Activated effector memory CD4-positive, alpha-beta T cell treated with Interleukin-2 at 50 U/mL for 16 hours (primary cell): ENCODE measurements around the gene CYB561.

Experiments used
- DNase-seq: peaks from one replicate; pipeline ENCODE4 v3.0.0-alpha.2; 2020

CYB561 gene

DNA sequence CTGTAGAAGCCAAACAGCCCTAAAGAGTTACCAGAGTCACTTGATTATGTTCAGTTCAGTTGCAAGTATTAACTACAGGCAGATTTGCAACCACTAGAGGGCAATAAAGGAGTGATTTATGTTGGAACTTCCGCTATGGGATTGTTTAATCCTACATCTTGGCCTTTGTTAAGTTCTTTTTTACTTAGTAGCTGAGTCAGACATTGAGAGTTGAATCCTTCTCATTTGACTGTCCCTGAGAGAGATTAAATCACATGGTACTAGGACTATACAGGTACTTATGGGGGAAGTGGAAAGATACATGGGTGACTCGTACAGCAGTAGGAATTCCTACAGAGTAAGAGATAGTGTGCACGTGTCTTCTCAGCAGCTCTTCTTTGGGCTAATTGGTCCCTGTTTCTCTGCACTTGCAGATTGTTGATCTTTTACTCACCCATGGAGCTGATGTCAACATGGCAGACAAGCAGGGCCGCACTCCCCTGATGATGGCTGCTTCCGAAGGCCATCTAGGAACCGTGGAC lies 40.3 kb downstream of the CYB561 start:
- DNase-seq: no peak

DNA sequence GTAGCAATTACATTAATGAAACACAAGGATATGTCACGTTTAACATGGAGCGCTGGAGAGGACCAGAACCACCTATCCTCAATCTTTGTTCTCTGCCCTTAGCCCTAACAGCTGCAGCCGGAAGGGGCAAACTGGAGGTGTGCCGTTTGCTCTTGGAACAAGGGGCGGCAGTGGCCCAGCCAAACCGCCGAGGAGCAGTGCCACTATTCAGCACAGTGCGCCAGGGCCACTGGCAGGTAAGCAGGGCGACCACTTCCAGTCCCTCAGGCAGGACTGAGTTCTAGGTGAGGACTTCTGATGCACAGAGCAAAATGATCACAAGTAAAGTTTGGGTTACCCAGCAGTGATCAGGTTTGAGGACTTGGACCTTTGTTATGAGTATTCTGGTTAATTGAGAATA lies 41.1 kb downstream of the CYB561 start:
- no peak for DNase-seq

DNA sequence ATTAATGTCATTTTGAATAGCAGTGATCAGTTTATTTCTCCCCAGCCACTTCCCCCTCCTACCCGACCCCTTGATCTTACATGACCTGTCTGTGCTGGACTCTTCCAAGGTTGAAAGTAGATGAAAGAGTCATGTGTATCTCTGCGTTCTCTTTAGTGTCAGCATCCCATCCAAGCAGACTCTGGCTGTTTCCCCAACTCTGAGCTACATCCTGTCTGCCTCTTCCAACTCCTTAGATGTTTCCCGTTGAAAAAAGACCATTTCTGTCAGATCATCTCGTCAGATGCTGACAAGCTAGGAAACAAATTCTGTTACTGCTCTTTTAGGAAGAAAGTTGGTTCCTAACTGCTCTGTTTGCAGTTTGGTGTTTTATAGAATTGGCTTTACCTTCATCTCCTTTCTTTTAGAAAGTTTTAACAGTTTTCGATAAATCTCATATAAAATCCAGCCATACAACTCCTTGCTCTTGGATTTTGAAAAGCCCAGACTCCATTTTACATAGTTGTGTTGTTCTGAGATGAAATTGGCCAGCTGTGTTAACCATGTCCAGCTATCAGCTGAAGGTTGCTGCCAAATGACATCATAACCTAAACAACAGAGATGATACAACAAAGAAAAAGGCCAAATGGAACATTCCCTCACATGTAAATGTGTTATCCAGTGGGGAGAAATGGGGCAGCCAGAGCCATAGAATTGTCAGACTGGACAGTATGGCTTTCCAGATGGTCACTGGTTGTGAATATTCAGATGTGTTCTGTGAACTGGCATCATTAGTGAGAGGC lies 43.5 kb downstream of the CYB561 start:
- DNase-seq: no peak

DNA sequence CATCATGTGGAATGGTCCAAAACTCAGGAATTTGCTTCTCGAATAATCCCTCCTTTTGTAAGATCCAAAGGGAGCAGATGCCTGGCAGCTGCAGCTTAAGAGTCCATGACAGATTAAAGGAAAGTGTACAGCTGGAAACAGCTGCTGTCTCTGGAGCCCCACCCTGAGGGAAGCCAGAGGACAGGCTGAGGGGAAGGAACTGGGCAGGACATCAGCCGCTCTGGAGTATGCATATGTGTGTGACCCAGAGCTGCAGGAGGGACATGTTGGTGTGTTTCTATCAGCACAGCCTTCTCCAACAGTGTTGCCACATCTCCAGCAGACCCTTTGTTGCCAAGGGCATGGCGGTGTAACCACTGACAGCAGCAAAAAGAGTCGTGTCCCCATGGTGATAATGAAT lies 46.2 kb downstream of the CYB561 start:
- no peak for DNase-seq

DNA sequence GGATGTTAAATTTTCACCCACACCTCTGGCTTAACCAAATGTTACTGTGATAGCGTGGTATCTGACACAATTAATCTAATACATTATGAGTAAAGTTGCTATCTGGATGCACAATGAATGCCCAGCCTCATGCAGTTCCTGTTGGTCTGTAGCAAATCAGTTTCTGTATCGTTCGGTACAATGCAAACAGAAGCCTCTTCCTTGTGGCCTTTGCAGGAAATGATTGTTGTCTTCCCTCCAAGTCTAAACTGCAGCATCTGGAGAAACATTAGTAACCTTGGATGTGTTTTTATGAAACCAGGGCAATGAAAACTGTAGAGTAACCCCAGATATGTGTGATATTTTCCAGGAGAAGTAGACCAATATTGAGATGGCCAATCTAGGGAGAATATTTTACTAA lies 46.8 kb downstream of the CYB561 start:
- no peak for DNase-seq

DNA sequence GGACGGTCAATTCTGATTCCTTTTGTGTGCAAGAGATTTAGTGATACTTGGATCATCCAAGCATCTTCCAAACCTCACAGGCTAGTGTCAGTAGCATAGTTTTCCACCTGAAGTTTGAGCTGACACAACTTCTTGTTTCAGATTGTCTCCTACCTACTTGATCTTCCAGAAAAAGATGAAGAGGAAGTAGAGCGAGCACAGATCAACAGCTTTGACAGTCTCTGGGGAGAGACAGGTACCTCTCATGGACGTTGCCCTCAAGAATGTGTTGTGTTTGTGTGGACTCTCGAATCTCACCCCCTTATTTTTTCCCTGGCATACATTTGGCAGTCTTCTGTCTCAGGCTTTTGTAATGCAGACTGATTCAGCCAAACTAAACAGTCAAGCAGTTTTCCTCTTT lies 47.4 kb downstream of the CYB561 start:
- no peak for DNase-seq

DNA sequence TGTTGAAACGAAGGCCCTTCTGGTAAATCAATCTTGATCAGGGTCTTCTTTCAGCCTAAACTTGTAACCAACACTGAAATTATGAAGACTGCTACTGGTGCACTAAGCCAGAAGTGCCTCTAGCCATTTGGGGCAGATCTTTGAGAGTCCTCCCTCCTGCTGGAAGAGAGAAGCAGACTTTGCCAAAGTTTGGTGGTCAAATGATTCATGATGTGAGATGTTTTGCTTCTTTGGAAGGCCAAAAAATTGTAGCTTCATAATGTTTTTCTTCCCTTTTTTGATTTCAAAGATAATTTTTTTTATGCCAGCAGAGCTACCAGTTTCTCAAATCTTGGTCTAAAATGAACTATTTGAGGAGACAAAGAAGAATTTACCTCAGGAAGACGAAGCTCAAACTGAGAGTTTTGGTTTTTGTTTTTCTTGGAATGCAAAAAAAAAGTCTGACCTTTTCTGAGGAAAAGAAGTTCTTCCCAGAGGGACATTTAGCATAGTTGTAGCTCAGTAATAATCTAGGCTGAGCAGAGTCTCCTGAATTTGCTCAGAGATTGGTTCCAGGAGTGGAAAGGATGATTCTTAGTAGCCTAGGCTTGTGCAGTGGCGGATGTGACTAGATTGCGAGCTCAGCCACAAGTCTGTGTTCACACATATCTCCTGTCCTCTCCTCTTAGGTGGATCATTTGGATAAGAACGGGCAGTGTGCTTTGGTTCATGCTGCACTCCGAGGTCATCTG lies 50.9 kb downstream of the CYB561 start:
- no peak for DNase-seq

DNA sequence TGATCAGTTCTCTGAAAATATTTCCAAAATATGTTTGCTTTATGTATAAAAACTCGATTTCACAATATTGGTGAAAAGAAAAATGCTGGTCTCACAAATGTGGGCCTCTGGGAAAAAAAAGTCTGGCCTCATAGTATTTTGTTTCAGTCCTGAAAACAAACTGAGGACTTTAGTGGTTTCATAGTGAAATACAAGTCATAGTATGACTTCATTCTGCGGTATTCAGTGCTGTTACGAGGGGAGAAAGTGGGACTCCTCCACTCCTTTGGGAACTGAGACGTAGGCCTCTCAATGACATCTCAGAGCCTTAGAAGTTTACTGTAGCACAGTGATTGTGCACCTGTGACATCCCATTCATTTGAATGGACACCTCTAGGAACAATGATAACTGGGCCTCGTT lies 56.0 kb downstream of the CYB561 start:
- no peak for DNase-seq

DNA sequence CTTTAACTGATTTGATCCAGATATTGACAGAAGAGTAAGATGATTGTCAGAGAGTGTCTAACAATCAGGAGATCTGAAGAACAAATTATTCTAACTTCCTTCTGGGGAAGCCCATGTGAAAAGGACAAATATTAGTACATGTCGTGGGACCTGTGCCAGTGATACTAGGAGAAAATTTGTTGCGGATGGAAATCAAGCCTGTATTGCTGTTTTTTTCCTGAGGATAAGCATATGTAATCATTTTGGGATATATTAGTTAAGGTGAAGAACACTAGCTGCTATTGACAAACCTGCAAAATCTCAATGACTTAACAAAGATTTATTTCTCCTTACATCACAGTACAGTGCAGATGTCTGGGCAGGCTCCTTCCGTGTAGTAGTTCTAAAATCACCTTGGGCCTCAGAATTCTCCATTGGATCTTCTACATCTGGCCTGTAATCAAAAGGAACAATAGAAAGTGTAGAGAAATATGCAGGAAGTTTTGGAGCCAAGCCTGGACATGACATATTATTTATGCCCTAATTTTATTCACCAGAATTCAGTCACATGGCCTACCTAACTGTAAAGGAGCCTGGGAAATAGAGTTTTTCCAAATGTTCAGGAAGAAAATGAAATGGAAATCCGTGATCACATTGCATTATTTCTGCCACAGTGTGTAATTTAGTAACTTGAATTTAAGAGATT lies 58.3 kb downstream of the CYB561 start:
- no peak for DNase-seq

DNA sequence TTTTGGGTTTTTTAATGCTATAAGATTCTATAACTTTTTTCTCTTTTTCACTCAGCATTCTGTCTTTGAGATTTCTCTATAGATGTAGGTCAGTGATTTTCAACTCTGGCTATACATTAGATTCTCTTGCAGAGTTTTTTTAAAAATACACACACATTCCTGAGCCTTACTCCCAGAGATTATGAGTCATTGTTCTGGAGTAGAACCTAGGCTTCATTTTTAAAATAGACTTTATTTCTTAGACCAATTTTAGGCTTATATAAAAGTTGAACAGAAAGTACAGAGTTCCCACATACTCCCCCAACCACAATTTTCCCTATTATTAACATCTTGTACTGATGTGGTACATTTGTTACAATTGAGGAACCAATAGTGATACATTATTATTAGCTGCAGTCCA lies 63.3 kb downstream of the CYB561 start:
- no peak for DNase-seq
